Kidney (tissue), 14 donors: ENCODE measurements around the gene SIM1. TPM values are rescaled to one million over a fixed set of nuclear protein-coding genes. Genes with fewer than 3 reads are reported as not detected.
"Not testable (repeated sequence)": the region's sequence is repeated elsewhere in the genome, so short reads cannot be mapped to it uniquely, and the experiment has no call there.

ENCODE experiments used
- DNase-seq, 5 donors: peaks; one replicate each; pipeline ENCODE4 v3.0.0-alpha.2; 2013 to 2020
- FAIRE-seq: peaks from 2 replicates; lab custom pipeline; 2012; peaks lifted over from hg19 to GRCh38; lab: Jason Lieb, UNC
- H3K27ac ChIP-seq, 2 donors: one replicate each; pipeline ENCODE4 v1.7.0; 2013; ENCODE audit warnings: low read depth in 2 of 2, low read length in 2 of 2, inconsistent platforms in 1 of 2
- H3K27me3 ChIP-seq: one replicate; pipeline ENCODE4 v1.7.1; 2013; ENCODE audit warnings: low read length, inconsistent platforms; ENCODE audit not compliant: control insufficient read depth, insufficient read depth
- H3K36me3 ChIP-seq, 3 donors: one replicate each; pipeline versions ENCODE4 v1.7.0 to v1.7.1; 2013; ENCODE audit warnings: low read length in 3 of 3, control low read depth in 1 of 3, inconsistent platforms in 1 of 3; ENCODE audit not compliant: insufficient read depth in 3 of 3, control insufficient read depth in 2 of 3
- H3K4me1 ChIP-seq, 3 donors: one replicate each; pipeline versions ENCODE4 v1.7.0 to v1.7.1; 2013; ENCODE audit warnings: low read length in 3 of 3, inconsistent platforms in 1 of 3, low read depth in 1 of 3; ENCODE audit not compliant: control insufficient read depth in 2 of 3, insufficient read depth in 2 of 3
- H3K4me3 ChIP-seq, 3 donors: one replicate each; pipeline versions ENCODE4 v1.7.0 to v1.8.1; 2013; ENCODE audit warnings: low read length in 3 of 3, control low read depth in 1 of 3, inconsistent platforms in 1 of 3
- H3K9ac ChIP-seq, 3 donors: one replicate each; pipeline versions ENCODE4 v1.7.0 to v1.7.1; 2013; ENCODE audit warnings: low read length in 3 of 3, control low read depth in 1 of 3, inconsistent platforms in 1 of 3
- H3K9me3 ChIP-seq, 3 donors: one replicate each; pipeline versions ENCODE4 v1.7.0 to v1.7.1; 2013; ENCODE audit warnings: low read length in 3 of 3, control low read depth in 1 of 3, inconsistent platforms in 1 of 3; ENCODE audit not compliant: control insufficient read depth in 2 of 3, insufficient read depth in 1 of 3
- intact Hi-C: fragments of 100-400 bp; cut with DNase I; formaldehyde crosslinking; loops from one replicate; pipeline ENCODE4 v1.11.1; 2022
- polyA plus RNA-seq: library from polyadenylated mRNA; stranded (reverse); fragments of 350-450 nt; fragmentation: Illumina TruSeq; extraction: RNeasy Lipid Tissue Mini Kit (QIAGEN cat#74804); gene quantifications from one replicate; pipeline ENCODE4 v1.2.3, GENCODE V29; 2014; ENCODE audit warnings: low read depth, low replicate concordance; ENCODE audit not compliant: insufficient read depth
- total RNA-seq: library from RNA; stranded (reverse); fragmentation: NEBNext Ultra II Directional; extraction: Animal tissue kit (Norgen Biotek cat#: 25700); gene quantifications from one replicate; pipeline ENCODE4 v1.2.1, GENCODE V29; 2021
- TF ChIP-seq, protein P1 (sequence below): IDR thresholded peaks from 3 replicates; pipeline ENCODE4 v1.5.1; 2012; ENCODE audit warnings: mild to moderate bottlenecking, moderate library complexity, borderline replicate concordance; ENCODE audit not compliant: insufficient read depth; ENCODE audit errors: extremely low read depth
- donor health status: control.
- donor health status: control.
- donor health status: control.
- donor health status: control.
- donor health status: control.
- donor health status: DM: yes; HTN: yes; CAD: no.
- donor health status: Normal renal cell carcinoma (clear cell type).

The SIM1 gene
- total and polyA plus RNA-seq, 2 donors from 2014 or later: 4.4 to 31.8 TPM

DNA sequence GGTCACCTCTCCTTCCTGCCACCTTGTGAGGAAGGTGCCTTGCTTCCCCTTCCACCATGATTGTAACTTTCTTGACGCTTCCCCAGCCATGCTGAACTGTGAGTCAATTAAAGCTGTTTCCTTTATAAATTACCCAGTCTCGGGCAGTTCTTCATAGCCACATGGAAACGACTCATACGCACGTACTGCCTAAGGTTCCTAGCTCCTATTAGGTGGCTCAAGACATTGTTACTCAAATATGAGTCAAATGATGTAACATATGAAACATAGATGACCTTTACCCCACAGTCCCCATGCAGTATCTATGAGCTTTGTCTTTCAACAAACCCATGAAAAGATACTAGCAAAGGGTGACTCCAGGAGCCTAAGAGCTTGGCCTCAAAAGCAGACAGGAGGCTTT is 98.3 kb downstream of the SIM1 start:
- Histone ChIP-seq H3K4me1 (no peaks in the 10 kb centered on the region), H3K27ac (no peak overlapping the region), H3K36me3 (no peaks in the 10 kb centered on the region), H3K9me3 (no peaks in the 10 kb centered on the region), H3K4me3 (no peak overlapping the region), H3K27me3 (no peaks in the 10 kb centered on the region), H3K9ac (no peak overlapping the region)
- FAIRE-seq (no peak), DNase-seq (no peak)
- TF ChIP-seq, protein P1, sequence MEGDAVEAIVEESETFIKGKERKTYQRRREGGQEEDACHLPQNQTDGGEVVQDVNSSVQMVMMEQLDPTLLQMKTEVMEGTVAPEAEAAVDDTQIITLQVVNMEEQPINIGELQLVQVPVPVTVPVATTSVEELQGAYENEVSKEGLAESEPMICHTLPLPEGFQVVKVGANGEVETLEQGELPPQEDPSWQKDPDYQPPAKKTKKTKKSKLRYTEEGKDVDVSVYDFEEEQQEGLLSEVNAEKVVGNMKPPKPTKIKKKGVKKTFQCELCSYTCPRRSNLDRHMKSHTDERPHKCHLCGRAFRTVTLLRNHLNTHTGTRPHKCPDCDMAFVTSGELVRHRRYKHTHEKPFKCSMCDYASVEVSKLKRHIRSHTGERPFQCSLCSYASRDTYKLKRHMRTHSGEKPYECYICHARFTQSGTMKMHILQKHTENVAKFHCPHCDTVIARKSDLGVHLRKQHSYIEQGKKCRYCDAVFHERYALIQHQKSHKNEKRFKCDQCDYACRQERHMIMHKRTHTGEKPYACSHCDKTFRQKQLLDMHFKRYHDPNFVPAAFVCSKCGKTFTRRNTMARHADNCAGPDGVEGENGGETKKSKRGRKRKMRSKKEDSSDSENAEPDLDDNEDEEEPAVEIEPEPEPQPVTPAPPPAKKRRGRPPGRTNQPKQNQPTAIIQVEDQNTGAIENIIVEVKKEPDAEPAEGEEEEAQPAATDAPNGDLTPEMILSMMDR: no peak
- intact Hi-C loops: no loop called here

- no peak overlapping the region for H3K9ac ChIP-seq
- FAIRE-seq (no peak), DNase-seq (no peak)
- TF ChIP-seq, protein P1: no peak
- intact Hi-C loops: no loop called here
- H3K4me1 ChIP-seq: no peaks in the 10 kb centered on the region
- H3K27ac ChIP-seq: no peak overlapping the region
- H3K4me3 ChIP-seq: no peak overlapping the region
- H3K9me3 ChIP-seq: no peaks in the 10 kb centered on the region
- H3K36me3 ChIP-seq: no peaks in the 10 kb centered on the region
- no peaks in the 10 kb centered on the region for H3K27me3 ChIP-seq
These were observed 101.1 kb downstream of the SIM1 start for GRCh38 chr6:100363651-100364050.

DNA sequence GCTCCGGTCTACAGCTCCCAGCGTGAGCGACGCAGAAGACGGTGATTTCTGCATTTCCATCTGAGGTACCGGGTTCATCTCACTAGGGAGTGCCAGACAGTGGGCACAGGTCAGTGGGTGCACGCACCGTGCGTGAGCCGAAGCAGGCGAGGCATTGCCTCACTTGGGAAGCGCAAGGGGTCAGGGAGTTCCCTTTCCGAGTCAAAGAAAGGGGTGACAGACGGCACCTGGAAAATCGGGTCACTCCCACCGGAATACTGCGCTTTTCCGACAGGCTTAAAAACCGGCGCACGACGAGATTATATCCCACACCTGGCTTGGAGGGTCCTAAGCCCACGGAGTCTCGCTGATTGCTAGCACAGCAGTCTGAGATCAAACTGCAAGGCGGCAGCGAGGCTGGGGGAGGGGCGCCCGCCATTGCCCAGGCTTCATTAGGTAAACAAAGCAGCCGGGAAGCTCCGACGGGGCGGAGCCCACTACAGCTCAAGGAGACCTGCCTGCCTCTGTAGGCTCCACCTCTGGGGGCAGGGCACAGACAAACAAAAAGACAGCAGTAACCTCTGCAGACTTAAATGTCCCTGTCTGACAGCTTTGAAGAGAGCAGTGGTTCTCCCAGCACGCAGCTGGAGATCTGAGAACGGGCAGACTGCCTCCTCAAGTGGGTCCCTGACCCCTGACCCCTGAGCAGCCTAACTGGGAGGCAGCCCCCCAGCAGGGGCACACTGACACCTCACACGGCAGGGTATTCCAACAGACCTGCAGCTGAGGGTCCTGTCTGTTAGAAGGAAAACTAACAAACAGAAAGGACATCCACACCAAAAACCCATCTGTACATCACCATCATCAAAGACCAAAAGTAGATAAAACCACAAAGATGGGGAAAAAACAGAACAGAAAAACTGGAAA is 109.7 kb downstream of the SIM1 start:
- DNase-seq, FAIRE-seq, H3K4me1 ChIP-seq, H3K27me3 ChIP-seq, H3K9ac ChIP-seq, H3K9me3 ChIP-seq, H3K4me3 ChIP-seq, intact Hi-C loops, H3K27ac ChIP-seq, H3K36me3 ChIP-seq: not testable (repeated sequence)

DNA sequence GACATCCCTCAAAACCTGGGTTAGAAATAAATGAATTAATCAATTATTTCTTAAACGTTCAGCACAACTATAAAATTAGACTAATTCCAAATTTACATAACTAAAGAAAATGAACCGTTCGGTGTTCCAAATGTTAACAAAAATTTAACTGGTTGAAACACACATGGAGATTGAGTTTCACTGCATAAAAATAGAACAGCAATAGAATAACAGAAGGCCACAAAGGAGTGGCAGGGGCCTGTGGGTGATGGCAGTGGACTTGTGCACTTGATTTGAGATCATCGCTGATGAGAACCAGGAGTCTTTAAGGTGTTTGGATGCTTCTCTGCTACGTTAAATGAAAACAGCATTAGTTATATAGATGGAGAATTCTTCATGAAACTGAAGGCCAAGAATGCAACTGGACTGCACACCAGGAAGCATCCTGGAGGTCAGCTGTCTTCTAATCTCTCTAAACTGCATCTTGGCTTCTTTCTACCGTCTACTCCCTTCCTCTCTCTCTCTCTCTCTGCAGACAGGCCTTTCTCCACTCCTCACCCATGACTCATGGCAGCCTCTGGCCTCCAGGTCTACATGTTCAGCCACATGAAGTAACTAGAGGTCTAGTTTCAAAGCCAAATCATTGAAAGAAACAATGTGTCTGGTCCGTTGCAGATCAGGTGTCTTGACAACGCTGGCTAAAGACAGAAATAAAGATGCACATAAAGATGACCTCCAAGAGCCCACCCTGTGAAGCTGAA is 111.3 kb downstream of the SIM1 start:
- intact Hi-C loops: no loop called here
- FAIRE-seq: no peak
- H3K36me3 ChIP-seq: no peaks in the 10 kb centered on the region

More for the DNA sequence above, 111.3 kb downstream of the SIM1 start:
- H3K9me3 ChIP-seq: no peaks in the 10 kb centered on the region
- no peak for DNase-seq
- no peak overlapping the region for H3K9ac ChIP-seq
- no peak overlapping the region for H3K4me3 ChIP-seq
- H3K27ac ChIP-seq: no peak overlapping the region
- H3K4me1 ChIP-seq: no peaks in the 10 kb centered on the region
- H3K27me3 ChIP-seq: no peaks in the 10 kb centered on the region
- TF ChIP-seq, protein P1: no peak
